Spleen (tissue), 7 donors: ENCODE results near the gene METAP1D.

ENCODE experiments used
- POLR2A ChIP-seq, 3 donors: fragments of 450-650 bp; IDR thresholded peaks; one replicate each; pipeline ENCODE4 v1.5.1; 2017; ENCODE audit warnings: antibody characterized with exemption in 3 of 3, mild to moderate bottlenecking in 1 of 3
- POLR2AphosphoS5 ChIP-seq, 3 donors: sonication (generic); formaldehyde crosslinking; IDR thresholded peaks; one replicate each; pipeline ENCODE4 v1.5.1; 2017; ENCODE audit warnings: antibody characterized with exemption in 3 of 3
- TF ChIP-seq, protein P1 (sequence below), 11 experiments: fragments of 200-600 bp in 7 of 11; fragments of 450-650 bp in 4 of 11; sonication (generic) in 4 of 11; IDR thresholded peaks in 8 of 11; conservative IDR thresholded peaks in 3 of 11; 1 replicate in 7 of 11; 2 replicates in 4 of 11; pipeline versions ENCODE4 v1.4.0 to v1.8.0; 2016 to 2021; ENCODE audit warnings: antibody characterized with exemption in 11 of 11, inconsistent platforms in 4 of 11, mild to moderate bottlenecking in 1 of 11
- donor health status: DM: no; HTN: no; CAD: no; lungs with moderate emphysema.
- donor health status: DM: no; HTN: no; CAD: no.
- donor health status: DM: no; HTN: no; CAD: no.

- TF ChIP-seq, protein P1, sequence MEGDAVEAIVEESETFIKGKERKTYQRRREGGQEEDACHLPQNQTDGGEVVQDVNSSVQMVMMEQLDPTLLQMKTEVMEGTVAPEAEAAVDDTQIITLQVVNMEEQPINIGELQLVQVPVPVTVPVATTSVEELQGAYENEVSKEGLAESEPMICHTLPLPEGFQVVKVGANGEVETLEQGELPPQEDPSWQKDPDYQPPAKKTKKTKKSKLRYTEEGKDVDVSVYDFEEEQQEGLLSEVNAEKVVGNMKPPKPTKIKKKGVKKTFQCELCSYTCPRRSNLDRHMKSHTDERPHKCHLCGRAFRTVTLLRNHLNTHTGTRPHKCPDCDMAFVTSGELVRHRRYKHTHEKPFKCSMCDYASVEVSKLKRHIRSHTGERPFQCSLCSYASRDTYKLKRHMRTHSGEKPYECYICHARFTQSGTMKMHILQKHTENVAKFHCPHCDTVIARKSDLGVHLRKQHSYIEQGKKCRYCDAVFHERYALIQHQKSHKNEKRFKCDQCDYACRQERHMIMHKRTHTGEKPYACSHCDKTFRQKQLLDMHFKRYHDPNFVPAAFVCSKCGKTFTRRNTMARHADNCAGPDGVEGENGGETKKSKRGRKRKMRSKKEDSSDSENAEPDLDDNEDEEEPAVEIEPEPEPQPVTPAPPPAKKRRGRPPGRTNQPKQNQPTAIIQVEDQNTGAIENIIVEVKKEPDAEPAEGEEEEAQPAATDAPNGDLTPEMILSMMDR (IDR thresholded peaks at IDR 0.05 in 8 of 11, conservative IDR thresholded peaks at IDR 0.05 in 3 of 11), result no peak
- TF ChIP-seq POLR2A (IDR thresholded peaks at IDR 0.05), result no peak
- TF ChIP-seq POLR2AphosphoS5 (IDR thresholded peaks at IDR 0.05), result no peak
Measured at GRCh38 chr2:172097557-172098131, 97.9 kb downstream of the METAP1D start.
